Measurements from ENCODE around the gene RBM38. TPM values are rescaled to one million over a fixed set of nuclear protein-coding genes. Genes with fewer than 3 reads are reported as not detected.

Gene RBM38
- total and polyA plus RNA-seq, 2 of the 13 experiments (the other 11 are each of a cell fraction or from before 2014, with no cell fraction given) = 24.2 to 34.2 TPM

GRCh38 chr20:57385940-57386339, 5.3 kb upstream of the RBM38 start:
- H4K20me1 ChIP-seq (ENCODE audit: insufficient read depth, low read length) = 0 out of 2 replicates have a peak, but pooled peaks cover 4% of the 10 kb centered on the region
- in situ Hi-C loops (cut with HindIII; ENCODE audit: extremely low pct_ligation_motif_present, low pct_unique_long_range_greater_than_20kb) (loop anchor here (10.0 to 25.0 kb wide), 2 partner anchors 199 to 826 kb away; no protein-coding TSS in a partner anchor), intact Hi-C loops (cut with micrococcal nuclease; ENCODE audit: unreplicated experiment) (no loop called here)
- DNase-seq (ENCODE audit: low spot score) (no peak), FAIRE-seq (no peak), ATAC-seq (no peak)
- H3K4me3 ChIP-seq (replicated peaks in 1 of 3; ENCODE audit: insufficient read depth in 1 of 3, low read depth in 2 of 3, low read length in 3 of 3) = no peak overlapping the region
- H3K9me3 ChIP-seq (ENCODE audit: low read length) = no peaks in the 10 kb centered on the region
- CTCF ChIA-PET (ENCODE audit: low intra/inter-chr PET ratio, low total read pairs) = no interaction called here
- H3K27me3 ChIP-seq (ENCODE audit: control insufficient read depth in 1 of 2, insufficient read depth in 2 of 2, low read length in 2 of 2) = no peaks in the 10 kb centered on the region
- POLR2A ChIA-PET = no interaction called here
- H3K27ac ChIP-seq (ENCODE audit: extremely low read length, insufficient read depth, low read length) = no peak overlapping the region
- TF ChIP-seq SRF (IDR thresholded peaks at IDR 0.05; ENCODE audit: low read depth, low read length) = no peak
- peak; percentile 15; the same call in 1 of the 2 replicates for TF ChIP-seq KDM5B (CRISPR knock-in tag; IDR thresholded peaks at IDR 0.05; ENCODE audit: borderline replicate concordance)
- H3K4me1 ChIP-seq (ENCODE audit: insufficient read depth, low read length) = peaks cover 21% of the 10 kb centered on the region
- WGBS (ENCODE audit: low lambda C conversion rate) = 86% methylated on average over 6 of the region's 6 CpGs
- H3K9ac ChIP-seq (ENCODE audit: insufficient read depth, low read depth, low read length) = no peak overlapping the region
- no TSS peak for BruUV-seq (replicated peaks)
- no peak overlapping the region for H3K4me2 ChIP-seq (ENCODE audit: low read depth, low read length)
- H3K36me3 ChIP-seq (replicated peaks in 1 of 2; ENCODE audit: control insufficient read depth in 1 of 2, insufficient read depth in 2 of 2, low read length in 2 of 2) = no peaks in the 10 kb centered on the region; a peak in 2 of 5 replicates
- H2AFZ ChIP-seq (ENCODE audit: low read length) = no peak overlapping the region
- no peaks in the 10 kb centered on the region for H3K79me2 ChIP-seq (ENCODE audit: insufficient read depth, low read length)

GRCh38 chr20:57386762-57387161, 4.4 kb upstream of the RBM38 start:
- Histone ChIP-seq H3K36me3 (replicated peaks in 1 of 2; ENCODE audit: control insufficient read depth in 1 of 2, insufficient read depth in 2 of 2, low read length in 2 of 2) (no peaks in the 10 kb centered on the region; a peak in 1 of 5 replicates), H4K20me1 (ENCODE audit: insufficient read depth, low read length) (0 out of 2 replicates have a peak, but pooled peaks cover 4% of the 10 kb centered on the region), H3K9ac (ENCODE audit: insufficient read depth, low read depth, low read length) (no peak overlapping the region), H3K4me1 (ENCODE audit: insufficient read depth, low read length) (peaks cover 22% of the 10 kb centered on the region), H3K27ac (ENCODE audit: extremely low read length, insufficient read depth, low read length) (no peak overlapping the region), H2AFZ (ENCODE audit: low read length) (no peak overlapping the region), H3K9me3 (ENCODE audit: low read length) (no peaks in the 10 kb centered on the region), H3K4me2 (ENCODE audit: low read depth, low read length) (no peak overlapping the region), H3K79me2 (ENCODE audit: insufficient read depth, low read length) (no peaks in the 10 kb centered on the region), H3K4me3 (replicated peaks in 1 of 3; ENCODE audit: insufficient read depth in 1 of 3, low read depth in 2 of 3, low read length in 3 of 3) (no peak overlapping the region), H3K27me3 (ENCODE audit: control insufficient read depth in 1 of 2, insufficient read depth in 2 of 2, low read length in 2 of 2) (no peaks in the 10 kb centered on the region)
- ChIA-PET POLR2A (no interaction called here), CTCF (ENCODE audit: low intra/inter-chr PET ratio, low total read pairs) (no interaction called here)
- no peak for ATAC-seq
- intact Hi-C loops (cut with micrococcal nuclease; ENCODE audit: unreplicated experiment) = no loop called here
- in situ Hi-C loops (cut with HindIII; ENCODE audit: extremely low pct_ligation_motif_present, low pct_unique_long_range_greater_than_20kb) = loop anchor here (10.0 to 25.0 kb wide), 2 partner anchors 198 to 826 kb away; no protein-coding TSS in a partner anchor
- no peak for DNase-seq (ENCODE audit: low spot score)
- TF ChIP-seq HNRNPH1 (optimal IDR thresholded peaks at IDR 0.05; ENCODE audit: low read depth, low read length) (no peak), ZMAT3 (CRISPR knock-in tag; conservative IDR thresholded peaks at IDR 0.05) (no peak), ZNF841 (CRISPR knock-in tag; IDR thresholded peaks at IDR 0.05; ENCODE audit: borderline replicate concordance) (no peak), REL (CRISPR knock-in tag; conservative IDR thresholded peaks at IDR 0.05) (no peak), ZNF878 (CRISPR knock-in tag; IDR thresholded peaks at IDR 0.05) (no peak), HCFC1 (IDR thresholded peaks at IDR 0.05; ENCODE audit: low read depth, low read length) (no peak), PHF20 (CRISPR knock-in tag; IDR thresholded peaks at IDR 0.05) (no peak), MAFK (conservative IDR thresholded peaks at IDR 0.05 in 1 of 2, IDR thresholded peaks at IDR 0.05 in 1 of 2; ENCODE audit: low read length in 2 of 2) (no peak), ZNF781 (CRISPR knock-in tag; IDR thresholded peaks at IDR 0.05; ENCODE audit: borderline replicate concordance, not compliant biosample characterization) (no peak), NFE2L2 (IDR thresholded peaks at IDR 0.05; ENCODE audit: low read length) (no peak), ZNF850 (CRISPR knock-in tag; conservative IDR thresholded peaks at IDR 0.05) (no peak), MTF2 (CRISPR knock-in tag; IDR thresholded peaks at IDR 0.05; ENCODE audit: borderline replicate concordance) (no peak), ZNF143 (CRISPR knock-in tag; IDR thresholded peaks at IDR 0.05) (no peak)
- TF ChIP-seq, protein P1, sequence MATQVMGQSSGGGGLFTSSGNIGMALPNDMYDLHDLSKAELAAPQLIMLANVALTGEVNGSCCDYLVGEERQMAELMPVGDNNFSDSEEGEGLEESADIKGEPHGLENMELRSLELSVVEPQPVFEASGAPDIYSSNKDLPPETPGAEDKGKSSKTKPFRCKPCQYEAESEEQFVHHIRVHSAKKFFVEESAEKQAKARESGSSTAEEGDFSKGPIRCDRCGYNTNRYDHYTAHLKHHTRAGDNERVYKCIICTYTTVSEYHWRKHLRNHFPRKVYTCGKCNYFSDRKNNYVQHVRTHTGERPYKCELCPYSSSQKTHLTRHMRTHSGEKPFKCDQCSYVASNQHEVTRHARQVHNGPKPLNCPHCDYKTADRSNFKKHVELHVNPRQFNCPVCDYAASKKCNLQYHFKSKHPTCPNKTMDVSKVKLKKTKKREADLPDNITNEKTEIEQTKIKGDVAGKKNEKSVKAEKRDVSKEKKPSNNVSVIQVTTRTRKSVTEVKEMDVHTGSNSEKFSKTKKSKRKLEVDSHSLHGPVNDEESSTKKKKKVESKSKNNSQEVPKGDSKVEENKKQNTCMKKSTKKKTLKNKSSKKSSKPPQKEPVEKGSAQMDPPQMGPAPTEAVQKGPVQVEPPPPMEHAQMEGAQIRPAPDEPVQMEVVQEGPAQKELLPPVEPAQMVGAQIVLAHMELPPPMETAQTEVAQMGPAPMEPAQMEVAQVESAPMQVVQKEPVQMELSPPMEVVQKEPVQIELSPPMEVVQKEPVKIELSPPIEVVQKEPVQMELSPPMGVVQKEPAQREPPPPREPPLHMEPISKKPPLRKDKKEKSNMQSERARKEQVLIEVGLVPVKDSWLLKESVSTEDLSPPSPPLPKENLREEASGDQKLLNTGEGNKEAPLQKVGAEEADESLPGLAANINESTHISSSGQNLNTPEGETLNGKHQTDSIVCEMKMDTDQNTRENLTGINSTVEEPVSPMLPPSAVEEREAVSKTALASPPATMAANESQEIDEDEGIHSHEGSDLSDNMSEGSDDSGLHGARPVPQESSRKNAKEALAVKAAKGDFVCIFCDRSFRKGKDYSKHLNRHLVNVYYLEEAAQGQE (IDR thresholded peaks at IDR 0.05; ENCODE audit: borderline replicate concordance in 1 of 2, low read depth in 1 of 2, low read length in 2 of 2) = no peak
- BruUV-seq (replicated peaks) = no TSS peak
- no peak for FAIRE-seq
- WGBS (ENCODE audit: low lambda C conversion rate) = 90% methylated on average over 4 of the region's 4 CpGs
